Thoracic aorta (tissue), 2 donors: ENCODE results near the gene COL8A1. TPM values are rescaled to one million over a fixed set of nuclear protein-coding genes. Genes with fewer than 3 reads are reported as not detected.

Experiments used
- ATAC-seq: fragments of 150-250 bp; one replicate; pipeline ENCODE4 v1.8.0; 2017; ENCODE audit warnings: low read depth; ENCODE audit not compliant: insufficient number of reproducible peaks, low FRiP score
- DNase-seq: peaks from one replicate; pipeline ENCODE4 v3.0.0-alpha.2; 2020; ENCODE audit warnings: low spot score
- H3K27ac ChIP-seq, 2 donors: fragments of 200-600 bp; sonication (generic); 1 replicate in 1 of 2; 2 replicates in 1 of 2; pipeline ENCODE4 v1.5.1; 2016; ENCODE audit warnings: mild to moderate bottlenecking in 2 of 2, moderate library complexity in 2 of 2
- H3K27me3 ChIP-seq: fragments of 200-600 bp; sonication (generic); replicated peaks from 2 replicates; pipeline ENCODE4 v1.6.0; 2016; ENCODE audit warnings: mild to moderate bottlenecking; ENCODE audit not compliant: insufficient read depth
- H3K36me3 ChIP-seq: fragments of 200-600 bp; sonication (generic); one replicate; pipeline ENCODE4 v1.5.1; 2016
- H3K4me1 ChIP-seq, 2 donors: fragments of 200-600 bp; sonication (generic); 1 replicate in 1 of 2; 2 replicates in 1 of 2; pipeline versions ENCODE4 v1.5.1 to v1.6.0; 2016; ENCODE audit warnings: low read depth in 2 of 2, mild to moderate bottlenecking in 1 of 2; ENCODE audit not compliant: control insufficient read depth in 1 of 2
- H3K4me3 ChIP-seq: fragments of 200-600 bp; sonication (generic); 2 replicates; pipeline ENCODE4 v1.5.1; 2016; ENCODE audit warnings: mild to moderate bottlenecking
- H3K9me3 ChIP-seq: fragments of 200-600 bp; sonication (generic); 2 replicates; pipeline ENCODE4 v1.5.1; 2016
- total RNA-seq, 2 donors: library from RNA; depleted of rRNA; stranded (reverse); fragments of >200 nt; gene quantifications; one replicate each; pipeline versions ENCODE4 v1.1.0 to v1.2.3, GENCODE V29; 2016
- TF ChIP-seq, protein P1 (sequence below): fragments of 200-600 bp; sonication (generic); IDR thresholded peaks from one replicate; pipeline ENCODE4 v1.5.1; 2019; ENCODE audit warnings: antibody characterized with exemption

Gene COL8A1
- total RNA-seq, 2 donors from 2014 or later, result 253 to 916 TPM

- peak overlapping the region in 1 of 2 donors; percentile 59 for H3K27ac ChIP-seq
- no peaks in the 10 kb centered on the region for H3K9me3 ChIP-seq
- ATAC-seq (no peak), DNase-seq (no peak)
- H3K4me1 ChIP-seq, result peaks cover 42 to 54% of the 10 kb centered on the region in 2 donors
- H3K4me3 ChIP-seq, result no peak overlapping the region
- no peaks in the 10 kb centered on the region for H3K36me3 ChIP-seq
- no peaks in the 10 kb centered on the region for H3K27me3 ChIP-seq
- TF ChIP-seq, protein P1, sequence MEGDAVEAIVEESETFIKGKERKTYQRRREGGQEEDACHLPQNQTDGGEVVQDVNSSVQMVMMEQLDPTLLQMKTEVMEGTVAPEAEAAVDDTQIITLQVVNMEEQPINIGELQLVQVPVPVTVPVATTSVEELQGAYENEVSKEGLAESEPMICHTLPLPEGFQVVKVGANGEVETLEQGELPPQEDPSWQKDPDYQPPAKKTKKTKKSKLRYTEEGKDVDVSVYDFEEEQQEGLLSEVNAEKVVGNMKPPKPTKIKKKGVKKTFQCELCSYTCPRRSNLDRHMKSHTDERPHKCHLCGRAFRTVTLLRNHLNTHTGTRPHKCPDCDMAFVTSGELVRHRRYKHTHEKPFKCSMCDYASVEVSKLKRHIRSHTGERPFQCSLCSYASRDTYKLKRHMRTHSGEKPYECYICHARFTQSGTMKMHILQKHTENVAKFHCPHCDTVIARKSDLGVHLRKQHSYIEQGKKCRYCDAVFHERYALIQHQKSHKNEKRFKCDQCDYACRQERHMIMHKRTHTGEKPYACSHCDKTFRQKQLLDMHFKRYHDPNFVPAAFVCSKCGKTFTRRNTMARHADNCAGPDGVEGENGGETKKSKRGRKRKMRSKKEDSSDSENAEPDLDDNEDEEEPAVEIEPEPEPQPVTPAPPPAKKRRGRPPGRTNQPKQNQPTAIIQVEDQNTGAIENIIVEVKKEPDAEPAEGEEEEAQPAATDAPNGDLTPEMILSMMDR, result no peak
Measured at GRCh38 chr3:99669879-99670555, 31.6 kb downstream of the COL8A1 start.

GRCh38 chr3:99670556-99670950 lies 32.2 kb downstream of the COL8A1 start:
- H3K27ac ChIP-seq, result peak overlapping the region in 1 of 2 donors; percentile 47
- H3K36me3 ChIP-seq, result no peaks in the 10 kb centered on the region
- no peak overlapping the region for H3K4me3 ChIP-seq
- peaks cover 48 to 57% of the 10 kb centered on the region in 2 donors for H3K4me1 ChIP-seq
- TF ChIP-seq, protein P1, result no peak
- H3K27me3 ChIP-seq, result no peaks in the 10 kb centered on the region
- DNase-seq, result no peak
- no peak for ATAC-seq
- no peaks in the 10 kb centered on the region for H3K9me3 ChIP-seq

GRCh38 chr3:99674086-99674789 lies 35.8 kb downstream of the COL8A1 start:
- Histone ChIP-seq H3K4me3 (no peak overlapping the region), H3K36me3 (no peaks in the 10 kb centered on the region), H3K27me3 (no peaks in the 10 kb centered on the region), H3K4me1 (peaks cover 31 to 45% of the 10 kb centered on the region in 2 donors), H3K9me3 (no peaks in the 10 kb centered on the region), H3K27ac (peak overlapping the region; percentile 8 to 68)
- DNase-seq, result no peak
- TF ChIP-seq, protein P1, result no peak
- no peak for ATAC-seq

GRCh38 chr3:99678023-99678422 lies 39.6 kb downstream of the COL8A1 start:
- Histone ChIP-seq H3K27me3 (no peaks in the 10 kb centered on the region), H3K9me3 (no peaks in the 10 kb centered on the region), H3K4me1 (peaks cover 25 to 37% of the 10 kb centered on the region in 2 donors), H3K36me3 (no peaks in the 10 kb centered on the region), H3K27ac (peak overlapping the region; percentile 32 to 40), H3K4me3 (no peak overlapping the region)
- DNase-seq, result no peak
- TF ChIP-seq, protein P1, result no peak
- peak; percentile 72 for ATAC-seq

DNA sequence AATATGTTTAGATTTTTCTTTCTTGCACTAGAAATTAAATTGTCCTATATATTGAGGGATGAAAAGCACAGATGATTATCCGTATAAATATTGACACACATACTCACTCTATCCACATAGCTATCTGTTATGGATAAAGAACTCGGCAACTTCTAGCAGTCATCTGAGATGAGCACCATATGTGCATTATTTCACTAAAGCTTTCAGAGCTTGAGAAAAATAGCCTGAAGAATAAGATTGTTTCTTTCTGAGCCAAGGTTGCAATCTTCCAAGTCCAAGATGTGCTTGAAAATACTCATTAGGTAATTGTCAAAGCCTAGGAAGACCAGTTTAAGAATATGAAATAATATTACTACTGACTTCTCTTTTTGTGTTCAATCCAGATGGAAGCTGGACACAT lies 40.5 kb downstream of the COL8A1 start:
- Histone ChIP-seq H3K4me1 (peaks cover 21 to 35% of the 10 kb centered on the region in 2 donors), H3K27ac (peak overlapping the region in 1 of 2 donors; percentile 13), H3K4me3 (no peak overlapping the region), H3K36me3 (no peaks in the 10 kb centered on the region), H3K9me3 (no peaks in the 10 kb centered on the region), H3K27me3 (no peaks in the 10 kb centered on the region)
- no peak for ATAC-seq
- TF ChIP-seq, protein P1, result no peak
- DNase-seq, result no peak
